GM19025 (cell line): ENCODE data around the gene SENP7.
"Not testable (repeated sequence)": the region's sequence is repeated elsewhere in the genome, so short reads cannot be mapped to it uniquely, and the experiment has no call there.

Source experiments
- ATAC-seq: cut with Tn5 transposase; IDR thresholded peaks from one replicate; pipeline ENCODE4 v1.9.1; 2021; ENCODE audit warnings: mild to moderate bottlenecking, low read depth, moderate library complexity; ENCODE audit not compliant: unreplicated experiment

The SENP7 gene

DNA sequence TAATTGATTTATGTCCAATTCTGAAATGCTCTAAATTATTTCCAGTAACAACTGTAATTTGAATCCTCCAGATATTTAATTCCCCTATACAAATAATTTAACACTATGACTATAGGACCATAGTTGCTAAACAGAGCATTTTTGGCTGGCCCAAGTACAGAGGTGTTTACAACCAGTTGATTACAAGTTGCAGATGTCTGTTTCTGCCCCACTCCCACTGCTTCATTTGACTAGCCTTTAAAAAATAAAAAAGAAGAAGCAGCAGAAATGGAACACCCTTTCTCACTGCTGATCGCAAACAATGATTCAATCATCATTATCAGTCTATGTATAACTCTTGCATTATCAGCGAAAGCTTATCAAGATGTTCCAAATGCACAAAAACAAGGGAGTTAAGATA is 54.6 kb downstream of the SENP7 start:
- no peak for ATAC-seq

DNA sequence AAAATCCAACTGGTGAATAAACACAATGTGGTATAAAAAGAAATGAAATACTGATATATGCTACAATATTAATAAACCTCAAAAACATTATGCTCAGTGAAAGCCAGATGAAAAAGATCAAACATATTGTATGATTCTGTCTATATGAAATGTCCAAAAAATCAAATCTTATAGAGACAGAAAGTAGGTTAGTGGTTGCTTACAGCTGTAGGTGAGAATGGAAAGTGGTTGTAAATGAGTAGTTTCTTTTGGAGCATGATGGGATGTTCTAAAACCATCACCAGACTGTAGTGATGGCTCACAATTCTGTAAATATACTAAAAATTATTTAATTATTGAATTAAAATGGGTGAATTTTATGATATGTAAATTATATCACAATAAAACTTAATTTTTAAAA is 58.4 kb downstream of the SENP7 start:
- no peak for ATAC-seq

DNA sequence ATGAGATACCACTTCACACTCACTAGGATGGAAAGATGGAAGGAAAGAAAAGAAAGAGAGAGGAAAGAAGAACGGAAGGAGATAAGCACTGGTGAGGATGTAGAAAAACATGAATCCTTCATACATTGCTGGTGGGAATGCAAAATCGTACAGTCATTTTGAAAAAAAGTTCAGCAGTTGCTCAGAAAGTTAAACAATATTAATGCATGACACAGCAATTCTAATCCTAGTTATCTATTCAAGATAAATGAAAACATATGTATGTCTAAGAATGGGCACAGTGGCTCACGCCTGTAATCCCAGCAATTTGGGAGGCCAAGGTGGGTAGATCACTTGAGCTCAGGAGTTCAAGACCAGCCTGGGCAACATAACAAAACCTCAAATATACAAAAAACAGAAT is 59.1 kb downstream of the SENP7 start:
- no peak for ATAC-seq

DNA sequence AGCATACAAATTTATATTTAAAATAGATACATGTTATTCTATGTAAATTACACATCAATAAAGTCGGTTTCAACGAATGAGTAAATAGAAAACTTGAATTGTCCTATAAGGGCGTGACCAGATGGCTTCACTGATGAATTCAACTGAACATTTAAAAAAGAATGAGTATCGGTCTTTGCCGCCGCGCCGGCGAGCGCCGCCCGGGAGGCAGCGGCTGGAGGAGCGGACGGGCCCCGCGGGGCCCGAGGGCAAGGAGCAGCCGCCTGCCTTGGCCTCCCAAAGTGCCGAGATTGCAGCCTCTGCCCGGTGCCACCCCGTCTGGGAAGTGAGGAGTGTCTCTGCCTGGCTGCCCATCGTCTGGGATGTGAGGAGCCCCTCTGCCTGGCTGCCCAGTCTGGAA is 74.4 kb downstream of the SENP7 start:
- ATAC-seq: not testable (repeated sequence)

DNA sequence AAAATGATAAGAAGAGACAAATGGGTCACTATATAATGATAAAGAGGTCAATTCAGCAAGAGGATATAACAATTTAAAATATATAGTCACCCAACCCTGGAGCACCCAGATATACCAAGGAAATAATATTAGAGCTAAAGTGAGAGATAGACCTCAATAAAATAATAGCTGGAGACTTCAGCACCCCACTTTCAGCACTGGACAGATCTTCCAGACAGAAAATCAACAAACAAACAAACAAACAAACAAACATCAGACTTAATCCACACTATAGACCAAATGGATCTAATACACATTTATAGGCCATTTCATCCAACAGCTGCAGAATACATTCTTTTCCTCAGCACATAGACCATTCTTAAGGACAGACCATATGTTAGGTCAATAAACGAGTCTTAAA is 79.4 kb downstream of the SENP7 start:
- ATAC-seq: no peak

DNA sequence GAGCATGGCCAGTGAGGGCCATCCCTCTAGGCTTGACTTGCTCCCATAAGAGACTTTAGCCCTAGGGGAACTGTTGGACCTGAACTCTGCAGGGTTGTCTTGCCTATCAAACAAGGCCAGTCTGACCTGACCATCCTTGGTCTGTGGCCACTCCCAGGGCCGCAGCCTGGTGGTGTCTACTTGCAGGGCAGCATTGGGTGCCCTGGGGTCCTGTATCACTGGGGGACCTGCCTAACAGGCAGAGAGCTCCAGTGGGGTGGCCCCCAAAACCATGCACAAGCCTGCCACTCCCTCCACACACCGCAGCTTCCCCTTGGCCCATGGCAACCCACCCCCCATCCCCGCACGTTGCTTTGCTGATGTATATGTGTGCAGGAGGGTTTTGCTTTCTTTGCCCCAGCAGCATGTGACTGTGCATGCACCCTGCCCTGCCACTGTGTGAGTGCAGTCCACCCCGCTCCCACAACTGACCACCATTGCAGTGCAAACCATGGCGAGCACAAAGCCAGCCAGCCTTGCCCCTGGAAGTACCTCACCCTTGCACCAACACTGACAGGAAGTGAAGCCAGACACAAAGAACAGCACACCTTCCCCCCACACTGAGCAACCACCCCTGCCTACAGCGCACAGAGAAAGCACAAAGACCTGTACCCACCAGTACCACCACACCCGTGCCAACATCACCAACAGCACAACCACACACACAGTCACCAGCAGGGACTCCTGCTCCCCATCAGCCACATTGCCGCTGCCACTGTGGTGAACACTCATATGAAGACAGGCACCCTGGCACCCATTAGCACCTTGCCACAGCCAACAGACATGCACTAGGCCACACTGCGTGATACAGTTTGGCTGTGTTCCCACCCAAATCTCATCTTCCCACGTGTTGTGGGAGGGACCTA is 88.8 kb downstream of the SENP7 start:
- no peak for ATAC-seq

DNA sequence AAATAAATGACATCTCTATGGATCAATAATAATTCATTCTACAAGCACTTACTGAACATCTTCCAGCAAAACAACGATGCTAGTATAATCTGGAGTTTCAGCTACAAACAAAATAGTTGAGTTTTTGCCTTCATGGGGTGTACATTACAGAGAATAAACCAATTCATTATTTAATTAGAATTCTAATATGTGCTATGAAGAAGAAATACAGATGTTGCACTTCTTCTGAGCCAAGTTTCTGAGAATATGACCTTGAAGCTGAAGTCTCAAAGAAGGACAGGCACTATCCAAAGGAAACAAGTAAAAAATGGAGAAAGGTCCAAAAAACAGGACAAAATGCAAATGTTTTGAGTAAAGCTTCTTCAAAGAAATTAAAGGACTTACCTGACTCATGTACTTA is 94.2 kb downstream of the SENP7 start:
- no peak for ATAC-seq

DNA sequence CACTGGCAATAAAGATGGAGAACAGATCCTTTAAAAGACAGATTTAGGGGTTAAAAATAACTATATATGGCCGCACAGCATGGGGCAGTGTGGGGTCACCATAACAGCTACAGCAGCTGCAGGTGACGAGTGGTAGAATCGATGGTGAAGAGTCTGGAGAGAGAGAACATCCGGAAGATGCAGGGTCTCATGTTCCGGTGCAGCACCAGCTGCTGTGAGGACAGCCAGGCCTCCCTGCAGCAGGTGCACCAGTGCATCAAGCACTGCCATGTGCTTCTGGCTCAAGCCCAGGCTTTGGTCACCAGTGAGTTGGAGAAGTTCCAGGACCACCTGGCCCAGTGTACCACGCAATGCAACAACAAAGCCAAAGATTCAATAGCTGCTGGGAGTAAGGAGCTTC is 98.9 kb downstream of the SENP7 start:
- no peak for ATAC-seq

DNA sequence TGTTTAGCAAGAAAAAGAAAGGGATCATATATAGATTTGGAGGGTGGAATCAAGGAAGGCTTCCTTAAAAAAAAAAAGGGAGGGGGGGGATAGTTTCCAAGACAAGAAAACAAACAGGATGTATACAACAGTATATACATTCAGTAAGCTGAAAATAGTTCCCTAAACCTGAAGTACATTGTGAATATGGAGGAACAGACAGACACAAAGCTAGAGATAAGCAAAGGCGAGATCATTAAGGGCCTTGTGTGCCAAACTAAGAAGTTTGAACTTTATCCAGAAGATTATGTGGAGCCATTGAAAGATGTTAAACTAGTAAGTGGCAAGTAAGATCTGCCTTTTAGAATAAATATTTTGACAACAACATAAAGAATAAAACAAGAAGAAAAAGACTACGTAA is 99.4 kb downstream of the SENP7 start:
- no peak for ATAC-seq

DNA sequence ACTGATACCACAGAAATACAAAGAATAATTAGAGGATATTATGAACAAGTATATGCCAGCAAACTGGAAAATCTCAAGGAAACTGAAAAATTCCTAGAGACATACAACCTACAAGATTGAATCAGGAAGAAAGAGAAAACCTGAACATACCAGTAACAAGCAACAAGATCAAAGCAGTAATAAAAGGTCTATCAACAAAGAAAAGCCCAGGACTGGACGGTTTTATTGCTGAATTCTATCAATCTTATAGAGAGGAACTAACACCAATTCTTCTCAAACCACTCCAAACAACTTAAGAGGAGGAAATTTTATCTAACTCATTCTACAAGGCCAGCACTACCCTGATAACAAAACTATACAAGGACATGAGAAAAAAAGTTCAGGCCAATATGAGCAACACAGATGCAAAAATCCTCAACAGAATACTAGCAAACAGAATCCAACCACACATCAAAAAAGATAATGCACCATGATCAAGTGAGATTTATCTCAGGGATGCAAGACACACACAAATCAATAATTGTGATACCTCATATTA is 121.5 kb downstream of the SENP7 start:
- no peak for ATAC-seq

DNA sequence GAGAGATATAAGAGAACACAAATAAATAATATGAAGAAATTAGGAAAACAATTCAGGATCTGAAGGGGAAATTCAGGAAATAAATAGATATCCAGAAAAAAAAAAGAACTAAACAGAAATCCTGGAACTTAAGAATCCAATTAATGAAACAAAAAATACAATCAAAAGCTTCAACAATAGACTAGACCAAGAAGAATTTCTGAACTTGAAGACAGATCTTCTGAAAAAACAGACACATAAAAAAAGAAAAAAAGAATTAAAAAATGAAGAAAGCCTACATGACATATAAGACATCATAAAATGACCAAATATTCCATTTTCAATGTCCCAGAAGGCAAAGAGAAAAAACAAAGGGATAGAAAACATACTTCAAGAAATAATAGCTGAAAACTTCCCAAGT is 124.3 kb downstream of the SENP7 start:
- ATAC-seq: no peak

DNA sequence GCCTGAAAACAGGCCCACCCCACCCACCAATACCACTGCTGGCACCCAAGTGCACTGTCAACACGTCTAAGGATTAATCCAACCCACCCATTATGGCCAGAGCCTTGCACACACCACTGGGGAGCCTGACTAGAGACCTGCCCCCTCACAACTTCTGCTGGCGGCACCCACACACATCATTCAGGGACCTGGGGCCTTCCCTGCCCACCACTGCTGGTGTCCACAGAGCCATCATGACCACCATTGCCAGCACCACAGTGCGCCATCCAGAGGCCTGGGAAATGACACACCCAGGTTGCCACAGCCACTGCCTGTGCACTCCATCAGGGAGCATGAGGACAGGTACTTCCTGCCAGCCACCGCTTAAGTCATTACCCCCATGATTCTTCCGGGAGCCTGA is 125.7 kb downstream of the SENP7 start:
- ATAC-seq: no peak

DNA sequence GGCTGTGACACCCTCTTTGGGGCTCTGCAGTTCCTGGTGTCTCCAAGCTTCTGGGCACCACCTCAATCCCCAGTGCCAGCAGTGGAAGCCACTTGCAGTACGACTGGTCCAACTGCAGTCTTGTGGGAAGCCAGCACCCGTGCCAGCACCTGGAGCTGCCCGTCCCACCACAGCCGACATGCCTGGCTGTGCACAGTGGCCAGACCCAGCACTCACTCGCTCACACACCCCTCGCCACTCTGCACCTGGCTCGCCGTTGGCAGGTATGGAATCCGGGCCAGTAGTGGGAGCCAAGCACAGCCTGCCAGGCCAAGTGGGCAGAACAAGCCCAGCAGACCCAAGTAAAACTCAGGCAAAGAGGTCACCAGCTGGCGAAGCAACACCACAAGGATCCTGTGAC is 128.6 kb downstream of the SENP7 start:
- no peak for ATAC-seq

DNA sequence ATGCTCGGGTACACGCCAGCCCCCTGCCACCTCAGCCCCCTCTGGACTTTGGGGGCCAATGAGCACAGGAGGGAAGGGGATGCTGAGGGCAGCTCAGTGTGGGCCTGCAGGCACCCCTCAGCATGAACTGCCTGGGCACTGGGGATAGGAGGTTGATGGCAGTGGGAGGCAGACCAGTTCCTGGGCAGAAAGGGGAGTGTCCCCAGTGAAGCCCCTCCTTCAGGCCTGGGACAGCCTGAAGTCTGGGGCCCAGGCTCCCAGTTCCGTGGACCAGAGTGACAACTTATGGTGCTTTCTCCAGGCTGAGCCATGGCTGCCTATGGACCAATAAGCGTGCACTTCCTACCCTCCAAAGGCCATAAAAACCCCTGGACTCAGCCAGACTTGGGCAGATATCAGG is 129.4 kb downstream of the SENP7 start:
- no peak for ATAC-seq

DNA sequence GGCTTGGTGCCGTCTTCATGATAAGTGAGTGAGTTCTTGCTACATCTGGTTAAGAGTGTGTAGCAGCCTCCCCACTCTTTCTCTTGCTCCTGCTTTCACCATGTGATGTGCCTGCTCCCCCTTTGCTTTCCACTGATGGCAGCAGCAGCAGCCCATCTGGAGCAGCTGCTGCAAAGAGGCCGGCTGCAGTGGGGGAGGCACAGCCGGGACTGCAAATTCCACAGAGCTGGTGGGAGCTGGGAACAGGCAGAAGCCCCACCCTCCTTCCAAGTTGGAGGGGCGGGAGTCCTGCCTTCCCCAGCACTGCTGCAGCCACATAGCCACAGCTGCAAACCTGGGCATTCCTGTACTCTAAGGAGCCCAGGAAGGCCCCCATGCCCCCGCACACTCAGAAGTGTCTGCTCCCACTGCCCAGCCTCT is 129.8 kb downstream of the SENP7 start:
- ATAC-seq: no peak

DNA sequence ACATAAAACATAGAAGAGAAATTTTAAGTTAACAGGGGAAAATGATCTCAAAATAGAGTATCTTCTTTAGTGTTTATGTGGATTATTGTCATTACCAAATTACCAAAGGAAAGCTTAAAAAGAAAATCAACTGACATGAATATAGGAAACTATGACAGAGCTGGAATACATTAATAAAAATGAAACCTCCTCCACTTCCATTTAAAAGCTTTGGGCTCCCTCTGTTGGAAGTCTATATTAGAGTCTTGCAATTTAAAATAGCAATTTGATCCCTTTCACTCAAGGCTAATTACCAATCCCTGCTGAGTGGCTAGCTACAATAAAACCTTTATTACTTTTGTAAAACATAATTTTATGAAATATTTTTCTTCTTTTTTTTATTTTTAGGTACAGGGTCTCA is 131.2 kb downstream of the SENP7 start:
- no peak for ATAC-seq

DNA sequence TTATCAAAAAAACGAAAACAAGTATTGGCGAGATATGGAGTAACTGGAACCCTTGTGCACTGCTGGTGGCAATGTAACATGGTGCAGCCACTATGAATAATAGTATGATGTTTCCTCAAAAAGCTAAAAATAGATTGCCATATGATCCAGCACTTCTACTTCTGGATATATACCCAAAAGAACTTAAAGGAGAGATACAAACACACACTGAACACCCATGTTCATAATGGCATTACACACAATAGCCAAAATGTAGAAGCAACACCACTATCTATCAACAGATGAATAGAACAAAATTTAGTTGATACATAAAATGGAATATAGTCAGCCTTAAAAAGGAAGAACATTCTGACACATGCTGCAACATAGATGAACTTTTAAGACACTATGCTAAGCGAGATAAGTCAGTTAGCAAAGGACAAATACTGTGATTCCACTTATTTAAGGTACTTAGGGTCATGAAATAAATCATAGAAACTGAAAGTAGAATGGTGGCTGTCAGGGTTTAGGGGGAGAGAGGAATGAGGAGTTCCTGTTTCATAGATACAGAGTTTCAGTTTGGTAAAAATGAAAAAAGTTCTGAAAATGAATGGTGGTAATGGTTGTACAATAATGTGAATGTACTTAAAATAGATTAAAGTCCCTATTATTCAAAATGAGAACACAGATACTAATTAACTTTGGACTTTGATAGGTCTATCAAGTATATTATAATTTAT is 133.2 kb downstream of the SENP7 start:
- peak; percentile 90 for ATAC-seq

DNA sequence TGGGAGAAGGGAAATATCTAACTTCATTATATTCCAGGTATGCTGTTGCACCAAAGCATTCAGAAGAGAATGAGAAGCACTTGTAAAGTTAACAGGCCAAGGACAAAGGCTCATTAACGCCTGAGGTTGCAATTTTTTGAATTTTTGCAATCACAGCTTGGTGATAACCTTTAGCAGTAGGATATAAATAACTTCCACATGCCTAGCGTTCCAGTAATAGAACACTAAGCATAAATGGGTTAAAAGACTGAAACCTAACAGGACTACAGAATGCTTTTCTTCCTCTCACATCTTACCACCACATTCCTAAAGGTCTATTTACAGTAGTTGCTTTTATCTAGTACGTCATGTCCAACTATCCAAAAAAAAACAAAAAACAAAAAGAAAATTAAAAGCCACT is 135.2 kb downstream of the SENP7 start:
- no peak for ATAC-seq

DNA sequence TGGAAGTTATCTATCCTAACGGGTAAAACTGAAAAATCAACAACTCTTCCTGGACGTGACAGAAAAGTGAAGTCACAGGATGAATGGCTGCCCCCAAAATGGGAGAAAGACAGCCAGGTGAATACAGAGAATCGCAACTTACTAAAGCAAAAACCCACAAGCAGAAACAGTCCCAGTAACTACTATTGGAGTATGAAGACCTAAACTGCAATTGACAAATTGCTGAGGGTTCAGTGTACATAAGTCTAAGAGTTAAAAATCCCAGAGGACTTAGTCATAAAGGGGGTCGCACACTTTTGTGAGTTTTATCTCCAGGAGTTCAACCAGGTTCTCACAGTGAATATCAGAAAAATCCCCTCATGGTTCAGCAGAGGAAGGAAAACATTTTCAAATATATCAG is 135.8 kb downstream of the SENP7 start:
- no peak for ATAC-seq

DNA sequence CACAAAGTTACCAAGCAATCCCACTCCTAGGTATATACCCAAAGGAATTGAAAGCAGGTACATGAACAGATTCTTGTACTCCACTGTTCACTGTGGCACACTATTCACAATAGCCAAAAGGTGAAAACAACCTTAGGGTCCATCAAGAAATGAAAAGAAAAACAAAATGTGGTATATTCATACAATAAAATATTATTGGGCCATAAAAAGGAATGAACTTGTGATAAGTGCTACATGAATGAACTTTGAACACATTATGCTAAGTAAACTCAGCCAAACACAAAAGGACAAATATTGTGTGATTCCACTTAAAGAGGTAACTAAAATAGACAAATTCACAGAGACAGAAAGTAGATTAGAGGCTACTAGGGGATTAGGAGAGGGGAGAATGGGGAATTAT is 137.4 kb downstream of the SENP7 start:
- no peak for ATAC-seq

DNA sequence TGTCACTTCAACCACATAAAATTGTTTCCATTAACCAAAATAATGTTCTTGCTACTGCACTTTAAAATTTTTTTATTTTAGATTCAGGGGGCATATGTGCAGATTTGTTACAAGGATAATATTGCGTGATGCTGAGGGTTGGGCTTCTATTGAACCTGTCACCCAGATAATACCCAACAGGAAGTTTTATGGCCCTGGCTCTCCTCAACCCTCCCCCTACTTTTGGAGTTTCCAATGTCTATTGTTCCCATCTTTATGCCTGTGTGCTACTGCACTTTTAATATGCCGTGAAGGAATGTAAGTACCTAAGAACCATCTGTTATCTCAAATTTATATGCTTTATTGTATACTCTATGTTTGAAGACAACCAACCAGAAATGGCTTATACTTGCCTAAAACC is 150.6 kb downstream of the SENP7 start:
- ATAC-seq: no peak

DNA sequence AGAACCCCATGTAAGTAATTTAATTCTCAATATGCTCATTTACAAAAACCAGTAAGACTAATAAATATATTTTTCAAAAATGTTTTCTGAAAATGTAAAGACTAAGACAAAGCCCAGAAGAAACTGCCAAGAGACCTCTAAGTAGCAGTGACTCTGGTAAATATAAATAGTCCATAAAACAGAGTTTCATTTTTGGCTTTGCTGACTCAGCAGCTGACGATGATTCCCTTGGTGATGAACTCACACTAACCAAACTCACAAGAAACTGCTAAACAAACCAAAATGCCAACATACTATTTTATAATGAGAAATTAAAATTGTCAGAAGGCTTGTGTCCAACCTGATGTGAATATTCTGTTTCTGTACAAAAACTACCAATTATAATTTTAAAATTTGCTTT is 161.2 kb downstream of the SENP7 start:
- ATAC-seq: no peak
